Spleen (tissue), 7 donors: Measurements from ENCODE around the gene LAIR2.

Source experiments
- POLR2A ChIP-seq, 3 donors: fragments of 450-650 bp; IDR thresholded peaks; one replicate each; pipeline ENCODE4 v1.5.1; 2017; ENCODE audit warnings: antibody characterized with exemption in 3 of 3, mild to moderate bottlenecking in 1 of 3
- TF ChIP-seq, protein P1 (sequence below), 11 experiments: fragments of 200-600 bp in 7 of 11; fragments of 450-650 bp in 4 of 11; sonication (generic) in 4 of 11; IDR thresholded peaks in 8 of 11; conservative IDR thresholded peaks in 3 of 11; 1 replicate in 7 of 11; 2 replicates in 4 of 11; pipeline versions ENCODE4 v1.4.0 to v1.8.0; 2016 to 2021; ENCODE audit warnings: antibody characterized with exemption in 11 of 11, inconsistent platforms in 4 of 11, mild to moderate bottlenecking in 1 of 11
- donor health status: DM: no; HTN: no; CAD: no; lungs with moderate emphysema.
- donor health status: DM: no; HTN: no; CAD: no.
- donor health status: DM: no; HTN: no; CAD: no.

GRCh38 chr19:54535601-54536000 lies 33.0 kb downstream of the LAIR2 start:
- TF ChIP-seq, protein P1, sequence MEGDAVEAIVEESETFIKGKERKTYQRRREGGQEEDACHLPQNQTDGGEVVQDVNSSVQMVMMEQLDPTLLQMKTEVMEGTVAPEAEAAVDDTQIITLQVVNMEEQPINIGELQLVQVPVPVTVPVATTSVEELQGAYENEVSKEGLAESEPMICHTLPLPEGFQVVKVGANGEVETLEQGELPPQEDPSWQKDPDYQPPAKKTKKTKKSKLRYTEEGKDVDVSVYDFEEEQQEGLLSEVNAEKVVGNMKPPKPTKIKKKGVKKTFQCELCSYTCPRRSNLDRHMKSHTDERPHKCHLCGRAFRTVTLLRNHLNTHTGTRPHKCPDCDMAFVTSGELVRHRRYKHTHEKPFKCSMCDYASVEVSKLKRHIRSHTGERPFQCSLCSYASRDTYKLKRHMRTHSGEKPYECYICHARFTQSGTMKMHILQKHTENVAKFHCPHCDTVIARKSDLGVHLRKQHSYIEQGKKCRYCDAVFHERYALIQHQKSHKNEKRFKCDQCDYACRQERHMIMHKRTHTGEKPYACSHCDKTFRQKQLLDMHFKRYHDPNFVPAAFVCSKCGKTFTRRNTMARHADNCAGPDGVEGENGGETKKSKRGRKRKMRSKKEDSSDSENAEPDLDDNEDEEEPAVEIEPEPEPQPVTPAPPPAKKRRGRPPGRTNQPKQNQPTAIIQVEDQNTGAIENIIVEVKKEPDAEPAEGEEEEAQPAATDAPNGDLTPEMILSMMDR (IDR thresholded peaks at IDR 0.05 in 8 of 11, conservative IDR thresholded peaks at IDR 0.05 in 3 of 11) = no peak
- TF ChIP-seq POLR2A (IDR thresholded peaks at IDR 0.05) = no peak
